CD4-positive, alpha-beta T cell (primary cell): Measurements from ENCODE around the gene FBN1. TPM values are rescaled to one million over a fixed set of nuclear protein-coding genes. Genes with fewer than 3 reads are reported as not detected.

Source experiments
- ATAC-seq: fragments of 200-7000 bp; cut with Tn5 transposase; one replicate; pipeline ENCODE4 v1.10.0; 2022; ENCODE audit warnings: mild to moderate bottlenecking; ENCODE audit not compliant: poor library complexity
- CTCF ChIA-PET: fragments of 350-600 bp; sonication (Branson Sonifier 250); formaldehyde crosslinking; loops from one replicate; lab custom pipeline; 2021; ENCODE audit warnings: antibody characterized with exemption, inconsistent platforms; lab: Charles Lee
- POLR2A ChIA-PET: fragments of 350-600 bp; sonication (Branson Sonifier 250); formaldehyde crosslinking; loops from one replicate; lab custom pipeline; 2021; ENCODE audit warnings: antibody characterized with exemption, inconsistent platforms; lab: Charles Lee
- DNase-seq, 14 experiments: peaks; one replicate each; pipeline ENCODE4 v3.0.0-alpha.2; 2013 to 2020; ENCODE audit warnings: mixed read lengths in 2 of 14
- H3K27ac ChIP-seq, 2 donors: one replicate each; pipeline versions ENCODE4 v1.5.1 to v1.7.0; 2013; ENCODE audit warnings: low read length in 2 of 2, low read depth in 1 of 2, mild to moderate bottlenecking in 1 of 2
- H3K27me3 ChIP-seq, 2 experiments: 1 replicate in 1 of 2; 2 replicates in 1 of 2; pipeline versions ENCODE4 v1.6.1 to v1.7.0; 2013; ENCODE audit warnings: low read length in 2 of 2, control low read depth in 1 of 2, mild to moderate bottlenecking in 1 of 2, moderate library complexity in 1 of 2; ENCODE audit not compliant: insufficient read depth in 2 of 2, control insufficient read depth in 1 of 2
- H3K36me3 ChIP-seq: one replicate; pipeline ENCODE4 v1.6.1; 2013; ENCODE audit warnings: low read length, control low read depth; ENCODE audit not compliant: insufficient read depth
- H3K4me1 ChIP-seq: one replicate; pipeline ENCODE4 v1.6.1; 2013; ENCODE audit warnings: low read length, control low read depth; ENCODE audit not compliant: insufficient read depth
- H3K4me3 ChIP-seq: one replicate; pipeline ENCODE4 v1.5.1; 2013; ENCODE audit warnings: mild to moderate bottlenecking, low read length, moderate library complexity
- H3K9me3 ChIP-seq, 2 experiments: 1 replicate in 1 of 2; 2 replicates in 1 of 2; pipeline versions ENCODE4 v1.6.1 to v1.7.0; 2013; ENCODE audit warnings: low read length in 2 of 2, mild to moderate bottlenecking in 2 of 2, control low read depth in 1 of 2, moderate library complexity in 1 of 2; ENCODE audit not compliant: control insufficient read depth in 1 of 2, insufficient read depth in 1 of 2
- H3K27ac Mint-ChIP-seq: one replicate; pipeline ENCODE4 v1.8.0; 2020; ENCODE audit warnings: mixed read lengths
- H3K27me3 Mint-ChIP-seq: one replicate; pipeline ENCODE4 v1.8.0; 2021; ENCODE audit warnings: mixed read lengths
- H3K36me3 Mint-ChIP-seq: one replicate; pipeline ENCODE4 v1.8.0; 2021; ENCODE audit warnings: low read depth, mixed read lengths
- H3K4me1 Mint-ChIP-seq: one replicate; pipeline ENCODE4 v1.8.0; 2021; ENCODE audit warnings: low read depth, mixed read lengths
- H3K4me3 Mint-ChIP-seq: one replicate; pipeline ENCODE4 v1.8.0; 2020; ENCODE audit warnings: mild to moderate bottlenecking, mixed read lengths
- H3K9me3 Mint-ChIP-seq: one replicate; pipeline ENCODE4 v1.8.0; 2020; ENCODE audit warnings: mixed read lengths
- intact Hi-C, 2 experiments: fragments of 100-400 bp; cut with DNase I in 1 of 2; cut with micrococcal nuclease in 1 of 2; formaldehyde crosslinking; loops; one replicate each; pipeline versions ENCODE4 v1.15.1 to v1.9.0; 2023 to 2025; cut with DNase I, micrococcal nuclease
- total RNA-seq, 174 experiments: library from RNA in 2 of 174; stranded (reverse) in 2 of 174; gene quantifications; one replicate each; pipeline ENCODE4 v1.2.3 and lab custom pipeline; 2021 to 2026
- TF ChIP-seq, protein P1 (sequence below): fragments of 200-600 bp; IDR thresholded peaks from one replicate; pipeline ENCODE4 v1.8.0; 2022; ENCODE audit warnings: antibody characterized with exemption, mild to moderate bottlenecking

The FBN1 gene
- total RNA-seq, 2 experiments from 2014 or later: 0.11 to 0.25 TPM

- no peaks in the 10 kb centered on the region for H3K4me1 Mint-ChIP-seq
- H3K4me1 ChIP-seq: no peaks in the 10 kb centered on the region
- H3K27me3 Mint-ChIP-seq: no peaks in the 10 kb centered on the region
- no peak overlapping the region for H3K27ac ChIP-seq
- no peak overlapping the region for H3K4me3 Mint-ChIP-seq
- TF ChIP-seq, protein P1, sequence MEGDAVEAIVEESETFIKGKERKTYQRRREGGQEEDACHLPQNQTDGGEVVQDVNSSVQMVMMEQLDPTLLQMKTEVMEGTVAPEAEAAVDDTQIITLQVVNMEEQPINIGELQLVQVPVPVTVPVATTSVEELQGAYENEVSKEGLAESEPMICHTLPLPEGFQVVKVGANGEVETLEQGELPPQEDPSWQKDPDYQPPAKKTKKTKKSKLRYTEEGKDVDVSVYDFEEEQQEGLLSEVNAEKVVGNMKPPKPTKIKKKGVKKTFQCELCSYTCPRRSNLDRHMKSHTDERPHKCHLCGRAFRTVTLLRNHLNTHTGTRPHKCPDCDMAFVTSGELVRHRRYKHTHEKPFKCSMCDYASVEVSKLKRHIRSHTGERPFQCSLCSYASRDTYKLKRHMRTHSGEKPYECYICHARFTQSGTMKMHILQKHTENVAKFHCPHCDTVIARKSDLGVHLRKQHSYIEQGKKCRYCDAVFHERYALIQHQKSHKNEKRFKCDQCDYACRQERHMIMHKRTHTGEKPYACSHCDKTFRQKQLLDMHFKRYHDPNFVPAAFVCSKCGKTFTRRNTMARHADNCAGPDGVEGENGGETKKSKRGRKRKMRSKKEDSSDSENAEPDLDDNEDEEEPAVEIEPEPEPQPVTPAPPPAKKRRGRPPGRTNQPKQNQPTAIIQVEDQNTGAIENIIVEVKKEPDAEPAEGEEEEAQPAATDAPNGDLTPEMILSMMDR: no peak
- H3K36me3 Mint-ChIP-seq: no peaks in the 10 kb centered on the region
- H3K4me3 ChIP-seq: no peak overlapping the region
- H3K9me3 ChIP-seq: no peaks in the 10 kb centered on the region
- ChIA-PET CTCF (no interaction called here), POLR2A (no interaction called here)
- no peak for DNase-seq
- no peaks in the 10 kb centered on the region for H3K9me3 Mint-ChIP-seq
- no peaks in the 10 kb centered on the region for H3K36me3 ChIP-seq
- H3K27me3 ChIP-seq: no peaks in the 10 kb centered on the region
- no peak for ATAC-seq
- intact Hi-C loops: no loop called here
- no peak overlapping the region for H3K27ac Mint-ChIP-seq
These were observed 108.8 kb downstream of the FBN1 start for GRCh38 chr15:48536681-48537091.

DNA sequence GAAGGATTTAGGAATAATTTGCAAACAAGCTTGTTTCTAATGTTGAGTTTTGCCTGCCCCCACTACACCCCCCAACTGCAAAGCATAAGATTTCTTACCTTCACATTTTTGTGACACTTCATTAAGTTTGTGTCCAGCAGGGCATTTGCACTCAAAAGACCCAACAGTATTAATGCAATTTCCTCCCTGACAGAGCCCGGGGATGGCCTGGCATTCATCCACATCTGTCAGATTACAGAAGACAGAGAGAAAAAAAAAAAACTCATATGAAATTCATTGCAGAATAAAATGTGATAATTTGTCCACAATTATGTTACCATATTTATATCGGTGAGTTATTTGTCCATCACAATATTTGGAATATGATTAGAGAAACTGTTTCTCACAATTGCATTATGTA lies 111.5 kb downstream of the FBN1 start:
- H3K4me3 Mint-ChIP-seq: no peak overlapping the region
- H3K27me3 Mint-ChIP-seq: no peaks in the 10 kb centered on the region
- H3K27ac Mint-ChIP-seq: no peak overlapping the region
- H3K36me3 Mint-ChIP-seq: no peaks in the 10 kb centered on the region
- no peaks in the 10 kb centered on the region for H3K4me1 Mint-ChIP-seq
- intact Hi-C loops: no loop called here
- ChIA-PET POLR2A (no interaction called here), CTCF (no interaction called here)
- Histone ChIP-seq H3K9me3 (no peaks in the 10 kb centered on the region), H3K36me3 (no peaks in the 10 kb centered on the region), H3K4me1 (no peaks in the 10 kb centered on the region), H3K4me3 (no peak overlapping the region), H3K27ac (no peak overlapping the region), H3K27me3 (no peaks in the 10 kb centered on the region)
- DNase-seq: no peak
- no peaks in the 10 kb centered on the region for H3K9me3 Mint-ChIP-seq
- TF ChIP-seq, protein P1: no peak
- no peak for ATAC-seq

GRCh38 chr15:48532946-48533345 lies 112.6 kb downstream of the FBN1 start:
- no peaks in the 10 kb centered on the region for H3K27me3 Mint-ChIP-seq
- ChIA-PET CTCF (no interaction called here), POLR2A (no interaction called here)
- Histone ChIP-seq H3K36me3 (no peaks in the 10 kb centered on the region), H3K9me3 (no peaks in the 10 kb centered on the region), H3K4me3 (no peak overlapping the region), H3K4me1 (no peaks in the 10 kb centered on the region), H3K27me3 (no peaks in the 10 kb centered on the region), H3K27ac (no peak overlapping the region)
- H3K36me3 Mint-ChIP-seq: no peaks in the 10 kb centered on the region
- no peak for DNase-seq
- no peak for ATAC-seq
- no peaks in the 10 kb centered on the region for H3K9me3 Mint-ChIP-seq
- intact Hi-C loops: no loop called here
- H3K4me1 Mint-ChIP-seq: no peaks in the 10 kb centered on the region
- no peak overlapping the region for H3K4me3 Mint-ChIP-seq
- TF ChIP-seq, protein P1: no peak
- no peak overlapping the region for H3K27ac Mint-ChIP-seq
